Measurements from ENCODE around the gene ASB4.
"Not testable (repeated sequence)": the region's sequence is repeated elsewhere in the genome, so short reads cannot be mapped to it uniquely, and the experiment has no call there.

ASB4 gene

GRCh38 chr7:95547361-95548348, 61.9 kb downstream of the ASB4 start:
- no peak for DNase-seq (ENCODE audit: insufficient read length)
- no peak for TF ChIP-seq TAF1 (IDR thresholded peaks at IDR 0.05; ENCODE audit: borderline replicate concordance, low read depth, low read length)
- no peak for TF ChIP-seq POLR2AphosphoS5 (IDR thresholded peaks at IDR 0.05; ENCODE audit: low read depth, low read length)
- no peak for TF ChIP-seq POLR2A (IDR thresholded peaks at IDR 0.05; ENCODE audit: low read depth, low read length)
- FAIRE-seq: no peak

DNA sequence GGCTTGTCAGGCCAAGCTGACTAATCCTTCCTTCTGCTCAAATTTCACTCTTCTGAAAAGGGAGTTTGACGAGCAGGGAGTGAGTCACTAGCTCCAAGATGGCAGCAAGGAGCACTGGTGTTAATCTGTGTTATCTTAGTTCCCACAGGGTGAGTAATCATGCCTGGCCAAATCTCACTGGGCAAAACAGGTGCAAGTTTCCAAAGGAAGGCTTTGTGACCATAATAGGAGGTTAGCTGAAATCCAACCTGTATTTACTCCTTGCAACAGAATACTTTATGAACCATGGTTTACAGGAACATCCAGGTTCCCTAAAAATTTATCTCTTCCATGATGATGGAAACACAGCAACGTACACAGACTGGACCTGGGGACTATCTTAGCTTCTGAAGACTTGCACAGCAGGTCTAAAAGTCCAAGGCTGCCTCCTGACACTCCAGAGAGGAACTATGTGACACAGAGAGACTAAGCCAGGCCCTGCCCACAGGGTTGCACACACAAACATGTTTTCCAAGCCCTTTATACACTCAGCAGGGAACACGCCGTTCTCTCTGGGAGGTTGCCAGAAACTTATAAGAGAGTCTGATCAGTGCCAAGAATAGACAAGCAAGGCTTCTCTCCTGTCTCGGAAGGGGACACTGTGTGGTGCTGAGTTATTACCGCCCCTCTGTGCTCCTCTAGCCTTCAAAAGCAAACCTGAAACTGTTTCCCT, 64.2 kb downstream of the ASB4 start:
- no peak for DNase-seq (ENCODE audit: insufficient read length)
- FAIRE-seq: no peak
- TF ChIP-seq POLR2AphosphoS5 (IDR thresholded peaks at IDR 0.05; ENCODE audit: low read depth, low read length) (no peak), POLR2A (IDR thresholded peaks at IDR 0.05; ENCODE audit: low read depth, low read length) (no peak), TAF1 (IDR thresholded peaks at IDR 0.05; ENCODE audit: borderline replicate concordance, low read depth, low read length) (no peak)

DNA sequence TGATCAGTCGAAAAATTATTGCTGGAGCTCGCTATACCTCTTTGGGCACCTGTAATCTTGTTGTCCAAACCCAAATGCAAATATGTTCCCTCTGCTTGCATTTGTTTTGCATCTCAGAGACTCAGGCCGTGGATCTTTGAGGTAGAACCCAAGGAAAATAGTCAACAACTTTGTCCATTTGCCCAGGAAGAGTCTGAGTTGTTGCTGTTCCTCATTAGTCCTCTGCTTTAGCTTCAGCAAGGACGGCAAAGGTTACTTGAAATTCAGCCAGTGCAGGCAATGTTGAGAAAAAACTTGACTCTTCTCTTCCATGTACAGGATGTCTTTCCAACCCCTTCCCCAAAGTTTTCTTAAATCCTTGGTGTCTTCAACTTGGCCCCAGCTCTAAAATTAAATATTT, 64.8 kb downstream of the ASB4 start:
- DNase-seq (ENCODE audit: insufficient read length) (no peak), FAIRE-seq (no peak)
- TF ChIP-seq TAF1 (IDR thresholded peaks at IDR 0.05; ENCODE audit: borderline replicate concordance, low read depth, low read length): no peak
- no peak for TF ChIP-seq POLR2AphosphoS5 (IDR thresholded peaks at IDR 0.05; ENCODE audit: low read depth, low read length)
- TF ChIP-seq POLR2A (IDR thresholded peaks at IDR 0.05; ENCODE audit: low read depth, low read length): no peak

DNA sequence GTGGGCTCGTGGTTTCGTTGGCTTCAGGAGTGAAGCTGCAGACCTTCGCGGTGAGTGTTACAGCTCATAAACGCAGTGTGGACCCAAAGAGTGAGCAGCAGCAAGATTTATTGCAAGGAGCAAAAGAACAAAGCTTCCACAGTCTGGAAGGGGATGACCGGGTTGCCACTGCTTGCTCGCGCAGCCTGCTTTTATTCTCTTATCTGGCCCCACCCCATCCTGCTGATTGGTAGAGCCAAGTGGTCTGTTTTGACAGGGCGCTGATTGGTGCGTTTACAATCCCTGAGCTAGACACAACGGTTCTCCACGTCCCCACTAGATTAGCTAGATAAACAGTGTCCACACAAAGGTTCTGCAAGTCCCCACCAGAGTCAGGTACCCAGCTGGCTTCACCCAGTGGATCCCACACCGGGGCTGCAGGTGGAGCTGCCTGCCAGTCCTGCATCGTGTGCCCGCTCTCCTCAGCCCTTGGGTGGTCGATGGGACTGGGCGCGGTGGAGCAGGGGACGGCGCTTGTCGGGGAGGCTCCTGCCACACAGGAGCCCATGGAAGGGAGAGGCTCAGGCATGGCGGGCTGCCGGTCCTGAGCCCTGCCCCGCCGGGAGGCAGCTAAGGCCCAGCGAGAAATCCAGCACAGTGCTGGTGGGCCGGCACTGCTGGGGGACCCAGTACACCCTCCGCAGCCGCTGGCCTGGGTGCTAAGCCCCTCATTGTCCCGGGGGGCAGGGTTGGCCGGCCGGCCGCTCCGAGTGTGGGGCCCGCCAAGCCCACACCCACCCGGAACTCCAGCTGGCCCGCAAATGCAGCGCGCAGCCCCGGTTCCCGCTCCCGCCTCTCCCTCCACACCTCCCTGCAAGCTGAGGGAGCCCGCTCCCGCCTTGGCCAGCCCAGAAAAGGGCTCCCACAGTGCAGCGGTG, 66.5 kb downstream of the ASB4 start:
- not testable (repeated sequence) for DNase-seq (ENCODE audit: insufficient read length); FAIRE-seq

DNA sequence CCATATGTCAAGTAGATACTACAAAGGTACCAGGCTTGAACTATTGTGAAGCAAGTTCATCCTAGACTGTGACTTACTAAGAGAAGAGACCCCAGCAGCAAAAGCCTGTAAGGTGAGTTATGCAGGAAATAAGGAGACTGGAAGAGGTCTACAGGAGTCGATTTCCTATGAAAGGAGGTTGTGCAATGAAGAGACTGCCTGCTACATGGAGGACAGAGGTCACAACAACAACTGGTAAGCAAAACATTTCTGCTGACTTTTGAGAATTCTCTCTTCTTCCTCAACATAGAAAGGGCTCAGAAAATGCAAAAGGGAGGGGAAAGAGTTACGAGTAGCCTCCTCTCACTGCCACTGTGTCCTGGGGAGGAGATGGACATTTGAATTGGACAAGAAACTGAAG, 68.2 kb downstream of the ASB4 start:
- FAIRE-seq: no peak
- no peak for TF ChIP-seq TAF1 (IDR thresholded peaks at IDR 0.05; ENCODE audit: borderline replicate concordance, low read depth, low read length)
- no peak for TF ChIP-seq POLR2A (IDR thresholded peaks at IDR 0.05; ENCODE audit: low read depth, low read length)
- no peak for TF ChIP-seq POLR2AphosphoS5 (IDR thresholded peaks at IDR 0.05; ENCODE audit: low read depth, low read length)

GRCh38 chr7:95556777-95557176, 71.0 kb downstream of the ASB4 start:
- TF ChIP-seq TAF1 (IDR thresholded peaks at IDR 0.05; ENCODE audit: borderline replicate concordance, low read depth, low read length) (no peak), POLR2A (IDR thresholded peaks at IDR 0.05; ENCODE audit: low read depth, low read length) (no peak), POLR2AphosphoS5 (IDR thresholded peaks at IDR 0.05; ENCODE audit: low read depth, low read length) (no peak)
- DNase-seq (ENCODE audit: insufficient read length) (no peak), FAIRE-seq (no peak)

More for the DNA sequence above, 68.2 kb downstream of the ASB4 start:
- no peak for DNase-seq (ENCODE audit: insufficient read length)

GRCh38 chr7:95558864-95559263, 73.1 kb downstream of the ASB4 start:
- DNase-seq (ENCODE audit: insufficient read length) (no peak), FAIRE-seq (no peak)
- no peak for TF ChIP-seq TAF1 (IDR thresholded peaks at IDR 0.05; ENCODE audit: borderline replicate concordance, low read depth, low read length)
- no peak for TF ChIP-seq POLR2A (IDR thresholded peaks at IDR 0.05; ENCODE audit: low read depth, low read length)
- no peak for TF ChIP-seq POLR2AphosphoS5 (IDR thresholded peaks at IDR 0.05; ENCODE audit: low read depth, low read length)

- no peak for FAIRE-seq
Measured at GRCh38 chr7:95560674-95561073, 74.9 kb downstream of the ASB4 start.

DNA sequence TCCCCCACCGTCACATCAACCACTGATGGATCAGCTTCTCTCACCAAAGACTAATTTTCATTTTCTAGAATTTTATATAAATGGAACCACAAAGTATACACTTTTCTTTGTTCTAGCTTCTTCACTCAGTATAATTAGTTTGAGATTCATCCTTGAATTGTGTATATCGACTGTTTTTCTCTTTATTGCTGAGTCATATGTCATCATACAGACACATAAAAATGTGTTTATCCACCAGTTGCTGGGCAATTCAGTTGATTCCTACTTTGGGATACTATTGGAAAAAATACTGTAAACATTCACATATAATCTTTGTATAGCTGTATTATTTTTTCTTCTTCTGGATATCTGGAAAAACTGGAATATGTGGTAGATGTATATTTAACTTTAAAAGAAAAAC, 84.0 kb downstream of the ASB4 start:
- TF ChIP-seq POLR2A (IDR thresholded peaks at IDR 0.05; ENCODE audit: low read depth, low read length): no peak
- TF ChIP-seq POLR2AphosphoS5 (IDR thresholded peaks at IDR 0.05; ENCODE audit: low read depth, low read length): no peak
- no peak for TF ChIP-seq TAF1 (IDR thresholded peaks at IDR 0.05; ENCODE audit: borderline replicate concordance, low read depth, low read length)
- FAIRE-seq (no peak), DNase-seq (ENCODE audit: insufficient read length) (no peak)

More at GRCh38 chr7:95560674-95561073, 74.9 kb downstream of the ASB4 start:
- no peak for TF ChIP-seq POLR2A (IDR thresholded peaks at IDR 0.05; ENCODE audit: low read depth, low read length)
- no peak for TF ChIP-seq TAF1 (IDR thresholded peaks at IDR 0.05; ENCODE audit: borderline replicate concordance, low read depth, low read length)
- no peak for TF ChIP-seq POLR2AphosphoS5 (IDR thresholded peaks at IDR 0.05; ENCODE audit: low read depth, low read length)
- DNase-seq (ENCODE audit: insufficient read length): no peak

- TF ChIP-seq POLR2A (IDR thresholded peaks at IDR 0.05; ENCODE audit: low read depth, low read length) (no peak), POLR2AphosphoS5 (IDR thresholded peaks at IDR 0.05; ENCODE audit: low read depth, low read length) (no peak), TAF1 (IDR thresholded peaks at IDR 0.05; ENCODE audit: borderline replicate concordance, low read depth, low read length) (no peak)
- DNase-seq (ENCODE audit: insufficient read length) (no peak), FAIRE-seq (no peak)
Measured at GRCh38 chr7:95577137-95577536, 91.4 kb downstream of the ASB4 start.

GRCh38 chr7:95578299-95578855, 92.6 kb downstream of the ASB4 start:
- no peak for FAIRE-seq
- no peak for DNase-seq (ENCODE audit: insufficient read length)
- TF ChIP-seq POLR2A (IDR thresholded peaks at IDR 0.05; ENCODE audit: low read depth, low read length): no peak
- no peak for TF ChIP-seq TAF1 (IDR thresholded peaks at IDR 0.05; ENCODE audit: borderline replicate concordance, low read depth, low read length)
- no peak for TF ChIP-seq POLR2AphosphoS5 (IDR thresholded peaks at IDR 0.05; ENCODE audit: low read depth, low read length)
